Measurements from ENCODE around the gene NDUFAF8. TPM values are rescaled to one million over a fixed set of nuclear protein-coding genes. Genes with fewer than 3 reads are reported as not detected.

Gene NDUFAF8
- total and polyA plus RNA-seq, 2 experiments from 2014 or later: 53.1 to 136 TPM

GRCh38 chr17:81234506-81234855 is 4.6 kb upstream of the NDUFAF8 start:
- Histone ChIP-seq H3K4me2 (ENCODE audit: unreplicated experiment) (no peak overlapping the region), H3K27ac (no peak overlapping the region), H3K36me3 (ENCODE audit: low read depth) (no peaks in the 10 kb centered on the region), H3K9me2 (ENCODE audit: insufficient read depth) (no peaks in the 10 kb centered on the region), H3K27me3 (replicated peaks; ENCODE audit: insufficient read depth) (no peaks in the 10 kb centered on the region), H2AFZ (no peak overlapping the region), H3F3A (ENCODE audit: insufficient read depth) (no peaks in the 10 kb centered on the region), H4K20me1 (ENCODE audit: insufficient read depth) (no peaks in the 10 kb centered on the region), H3K4me3 (no peak overlapping the region), H3K9ac (no peak overlapping the region), H3K9me3 (ENCODE audit: low read depth) (no peaks in the 10 kb centered on the region), H3K79me2 (ENCODE audit: insufficient read depth) (peaks cover 32% of the 10 kb centered on the region), H3K4me1 (ENCODE audit: insufficient read depth) (peaks cover 7% of the 10 kb centered on the region; the same call in 1 of the 2 replicates)
- in situ Hi-C loops (cut with MboI): no loop called here
- WGBS, 2 experiments (ENCODE audit: low coverage in 1 of 2, low lambda C conversion rate in 2 of 2, missing lambda C conversion rate in 2 of 2): 88 to 94% methylated on average over 13 of the region's 13 CpGs
- no peak for DNase-seq
- TF ChIP-seq EZH2 (IDR thresholded peaks at IDR 0.05; ENCODE audit: insufficient read depth, poor library complexity, severe bottlenecking): no peak
- no peak for TF ChIP-seq EZH2phosphoT487 (IDR thresholded peaks at IDR 0.05; ENCODE audit: insufficient read depth, low read depth)

DNA sequence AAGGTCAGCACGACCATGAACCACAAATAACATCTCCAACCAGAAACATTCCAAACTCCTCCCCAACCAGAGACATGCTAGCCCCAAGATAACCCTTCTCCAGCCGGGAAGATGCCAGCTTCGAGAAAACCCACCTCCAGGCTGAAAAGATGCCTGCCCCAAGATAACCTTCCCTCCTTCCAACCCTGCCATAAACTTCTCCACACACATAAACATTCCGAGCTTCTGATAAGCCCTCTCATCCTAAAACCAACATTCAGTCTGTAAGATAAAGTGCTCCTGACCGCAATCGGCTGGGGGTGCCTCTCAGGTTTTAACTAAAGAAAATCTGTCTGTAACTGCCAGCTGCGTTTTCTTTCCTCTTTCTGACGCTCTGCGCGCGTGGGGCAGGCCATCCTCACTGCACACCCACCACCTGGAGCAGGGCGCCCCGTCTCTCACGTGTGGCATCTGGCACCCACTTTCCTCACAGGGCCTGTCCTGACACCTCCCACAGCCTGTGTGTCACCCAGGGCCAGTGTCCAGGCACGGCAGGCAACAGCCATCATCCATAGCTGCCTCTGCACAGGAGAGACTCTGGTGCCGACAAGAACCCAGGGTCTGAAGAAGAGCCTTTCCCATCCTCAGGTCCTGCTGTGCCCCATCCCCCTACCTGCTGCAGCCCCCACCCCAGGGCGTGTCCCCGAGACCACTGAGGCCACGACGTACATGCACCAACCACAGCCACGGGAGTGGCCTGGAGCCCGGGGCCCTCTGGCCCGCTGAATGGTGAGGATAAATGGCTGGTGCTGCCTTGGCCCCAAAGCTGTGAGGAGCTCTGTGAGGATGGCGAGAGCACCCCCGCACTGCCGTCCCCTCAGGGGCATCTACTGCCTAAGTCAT is 3.9 kb upstream of the NDUFAF8 start:
- Histone ChIP-seq H3K4me3 (no peak overlapping the region), H3K27me3 (replicated peaks; ENCODE audit: insufficient read depth) (no peaks in the 10 kb centered on the region), H3K9me2 (ENCODE audit: insufficient read depth) (no peaks in the 10 kb centered on the region), H3K4me2 (ENCODE audit: unreplicated experiment) (no peak overlapping the region), H3K27ac (no peak overlapping the region), H3F3A (ENCODE audit: insufficient read depth) (no peaks in the 10 kb centered on the region), H3K9me3 (ENCODE audit: low read depth) (no peaks in the 10 kb centered on the region), H4K20me1 (ENCODE audit: insufficient read depth) (no peaks in the 10 kb centered on the region), H2AFZ (no peak overlapping the region), H3K79me2 (ENCODE audit: insufficient read depth) (peaks cover 39% of the 10 kb centered on the region), H3K36me3 (ENCODE audit: low read depth) (no peaks in the 10 kb centered on the region), H3K9ac (no peak overlapping the region), H3K4me1 (ENCODE audit: insufficient read depth) (peaks cover 7% of the 10 kb centered on the region)
- WGBS, 2 experiments (ENCODE audit: low coverage in 1 of 2, low lambda C conversion rate in 2 of 2, missing lambda C conversion rate in 2 of 2): 86 to 88% methylated on average over 26 of the region's 26 CpGs
- TF ChIP-seq EZH2phosphoT487 (IDR thresholded peaks at IDR 0.05; ENCODE audit: insufficient read depth, low read depth): no peak
- TF ChIP-seq EZH2 (IDR thresholded peaks at IDR 0.05; ENCODE audit: insufficient read depth, poor library complexity, severe bottlenecking): no peak
- no peak for DNase-seq
- in situ Hi-C loops (cut with MboI): no loop called here

DNA sequence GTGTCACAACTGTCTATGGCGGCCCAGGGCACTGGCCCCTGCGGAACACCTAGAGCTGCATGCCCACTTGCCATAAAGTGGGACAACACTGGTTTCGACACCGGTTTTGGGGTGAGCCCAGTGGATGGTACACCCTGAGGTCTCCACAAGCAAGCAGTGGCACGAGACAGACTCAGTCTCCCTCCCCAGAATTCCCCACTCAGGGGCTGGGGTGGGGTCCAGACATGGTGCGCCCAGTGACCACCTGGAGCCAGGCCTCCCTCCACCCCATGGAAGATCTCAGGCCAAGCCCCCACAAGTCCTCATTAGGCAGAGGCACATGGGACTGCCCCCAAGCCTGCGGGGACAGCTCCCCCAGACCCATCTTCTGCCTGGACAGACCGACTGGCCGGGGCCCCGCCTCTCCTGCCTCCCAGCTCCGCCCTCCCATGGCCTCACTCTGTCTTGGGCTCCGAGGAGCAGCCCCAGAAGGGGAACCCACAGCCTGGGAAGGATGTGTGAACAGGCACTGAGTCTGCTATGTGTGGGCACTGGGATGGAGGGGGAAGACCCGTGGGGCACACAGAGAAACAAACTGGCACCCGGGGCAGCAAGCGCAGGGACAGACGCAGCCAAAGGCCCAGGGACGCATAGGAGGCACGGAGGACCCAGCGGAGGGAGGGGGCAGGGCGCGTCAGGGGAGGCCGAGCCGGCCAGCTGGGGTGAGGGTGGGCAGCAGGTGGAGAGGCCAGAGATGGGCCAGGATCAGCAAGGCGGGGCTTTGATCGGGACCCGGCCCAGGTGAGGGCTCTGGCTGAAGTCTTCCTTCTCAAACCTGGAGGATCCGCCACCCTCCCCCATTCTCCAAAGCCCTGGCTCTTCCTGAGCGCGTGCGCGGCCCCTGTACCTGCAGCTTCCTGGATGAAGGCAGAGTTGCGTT is 3.0 kb upstream of the NDUFAF8 start:
- no peak overlapping the region for H2AFZ ChIP-seq
- H3K79me2 ChIP-seq (ENCODE audit: insufficient read depth): peaks cover 48% of the 10 kb centered on the region
- peaks cover 7% of the 10 kb centered on the region for H3K4me1 ChIP-seq (ENCODE audit: insufficient read depth)
- no peak overlapping the region for H3K4me3 ChIP-seq
- peaks cover under 1% of the 10 kb centered on the region; the same call in 1 of the 2 replicates for H3K36me3 ChIP-seq (ENCODE audit: low read depth)
- H3K9me3 ChIP-seq (ENCODE audit: low read depth): no peaks in the 10 kb centered on the region
- no peaks in the 10 kb centered on the region for H4K20me1 ChIP-seq (ENCODE audit: insufficient read depth)
- no peak overlapping the region for H3K4me2 ChIP-seq (ENCODE audit: unreplicated experiment)
- TF ChIP-seq EZH2phosphoT487 (IDR thresholded peaks at IDR 0.05; ENCODE audit: insufficient read depth, low read depth) (no peak), EZH2 (IDR thresholded peaks at IDR 0.05; ENCODE audit: insufficient read depth, poor library complexity, severe bottlenecking) (no peak)
- WGBS, 2 experiments (ENCODE audit: low coverage in 1 of 2, low lambda C conversion rate in 2 of 2, missing lambda C conversion rate in 2 of 2): 87 to 89% methylated on average over 24 to 32 of the region's 32 CpGs
- H3K9me2 ChIP-seq (ENCODE audit: insufficient read depth): no peaks in the 10 kb centered on the region
- in situ Hi-C loops (cut with MboI): no loop called here
- H3K27me3 ChIP-seq (replicated peaks; ENCODE audit: insufficient read depth): no peaks in the 10 kb centered on the region
- DNase-seq: no peak
- no peak overlapping the region for H3K9ac ChIP-seq
- H3F3A ChIP-seq (ENCODE audit: insufficient read depth): no peaks in the 10 kb centered on the region
- H3K27ac ChIP-seq: no peak overlapping the region

- Histone ChIP-seq H3K9me2 (ENCODE audit: insufficient read depth) (no peaks in the 10 kb centered on the region), H3F3A (ENCODE audit: insufficient read depth) (no peaks in the 10 kb centered on the region), H3K27me3 (replicated peaks; ENCODE audit: insufficient read depth) (no peaks in the 10 kb centered on the region), H3K79me2 (ENCODE audit: insufficient read depth) (peaks cover 55% of the 10 kb centered on the region), H3K27ac (no peak overlapping the region), H2AFZ (no peak overlapping the region), H3K9ac (peak overlapping the region; percentile 25; the same call in 1 of the 2 replicates), H3K9me3 (ENCODE audit: low read depth) (no peaks in the 10 kb centered on the region), H3K4me1 (ENCODE audit: insufficient read depth) (peaks cover 7% of the 10 kb centered on the region), H3K4me2 (ENCODE audit: unreplicated experiment) (no peak overlapping the region), H3K36me3 (ENCODE audit: low read depth) (peaks cover 4% of the 10 kb centered on the region; the same call in 1 of the 2 replicates), H3K4me3 (no peak overlapping the region), H4K20me1 (ENCODE audit: insufficient read depth) (no peaks in the 10 kb centered on the region)
- no peak for DNase-seq
- in situ Hi-C loops (cut with MboI): no loop called here
- WGBS, 2 experiments (ENCODE audit: low coverage in 1 of 2, low lambda C conversion rate in 2 of 2, missing lambda C conversion rate in 2 of 2): 89 to 93% methylated on average over 14 to 19 of the region's 21 CpGs
- TF ChIP-seq EZH2 (IDR thresholded peaks at IDR 0.05; ENCODE audit: insufficient read depth, poor library complexity, severe bottlenecking) (no peak), EZH2phosphoT487 (IDR thresholded peaks at IDR 0.05; ENCODE audit: insufficient read depth, low read depth) (no peak)
Measured at GRCh38 chr17:81236784-81237183, 2.3 kb upstream of the NDUFAF8 start.
